VCaP (cell line): ENCODE measurements around the gene ZNF3.
A peak's percentile ranks its signal among the peaks of the same experiment; 100 is the strongest.

Source experiments
- H3K27ac ChIP-seq: fragments of 450-650 bp; 2 replicates; pipeline ENCODE4 v1.5.1; 2017
- TF ChIP-seq, protein P1 (sequence below): fragments of 450-650 bp; conservative IDR thresholded peaks from 2 replicates; pipeline ENCODE4 v1.5.1; 2017; ENCODE audit warnings: mild to moderate bottlenecking, moderate library complexity

Gene ZNF3

DNA sequence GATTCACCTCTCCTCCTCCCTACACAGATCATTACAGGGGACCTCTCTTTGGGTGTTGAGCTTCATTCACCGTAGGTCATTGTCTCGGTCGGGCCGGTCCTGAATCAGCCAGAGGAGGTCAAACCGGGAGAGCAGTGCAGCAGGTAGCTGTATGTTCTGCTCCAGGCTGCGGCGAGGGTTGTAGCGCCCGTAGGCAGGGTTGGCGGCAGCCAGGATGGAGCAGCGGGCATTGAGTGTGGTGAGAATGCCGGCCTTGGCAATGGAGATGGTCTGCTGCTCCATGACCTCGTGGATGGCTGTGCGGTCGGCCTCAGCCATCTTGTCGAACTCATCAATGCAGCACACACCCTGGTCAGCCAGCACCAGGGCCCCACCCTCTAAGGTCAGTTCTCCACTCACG lies 14.2 kb upstream of the ZNF3 start:
- H3K27ac ChIP-seq: 0 out of 2 replicates have a peak overlapping the region, but pooled peaks have one; percentile 92
- TF ChIP-seq, protein P1, sequence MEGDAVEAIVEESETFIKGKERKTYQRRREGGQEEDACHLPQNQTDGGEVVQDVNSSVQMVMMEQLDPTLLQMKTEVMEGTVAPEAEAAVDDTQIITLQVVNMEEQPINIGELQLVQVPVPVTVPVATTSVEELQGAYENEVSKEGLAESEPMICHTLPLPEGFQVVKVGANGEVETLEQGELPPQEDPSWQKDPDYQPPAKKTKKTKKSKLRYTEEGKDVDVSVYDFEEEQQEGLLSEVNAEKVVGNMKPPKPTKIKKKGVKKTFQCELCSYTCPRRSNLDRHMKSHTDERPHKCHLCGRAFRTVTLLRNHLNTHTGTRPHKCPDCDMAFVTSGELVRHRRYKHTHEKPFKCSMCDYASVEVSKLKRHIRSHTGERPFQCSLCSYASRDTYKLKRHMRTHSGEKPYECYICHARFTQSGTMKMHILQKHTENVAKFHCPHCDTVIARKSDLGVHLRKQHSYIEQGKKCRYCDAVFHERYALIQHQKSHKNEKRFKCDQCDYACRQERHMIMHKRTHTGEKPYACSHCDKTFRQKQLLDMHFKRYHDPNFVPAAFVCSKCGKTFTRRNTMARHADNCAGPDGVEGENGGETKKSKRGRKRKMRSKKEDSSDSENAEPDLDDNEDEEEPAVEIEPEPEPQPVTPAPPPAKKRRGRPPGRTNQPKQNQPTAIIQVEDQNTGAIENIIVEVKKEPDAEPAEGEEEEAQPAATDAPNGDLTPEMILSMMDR: no peak

DNA sequence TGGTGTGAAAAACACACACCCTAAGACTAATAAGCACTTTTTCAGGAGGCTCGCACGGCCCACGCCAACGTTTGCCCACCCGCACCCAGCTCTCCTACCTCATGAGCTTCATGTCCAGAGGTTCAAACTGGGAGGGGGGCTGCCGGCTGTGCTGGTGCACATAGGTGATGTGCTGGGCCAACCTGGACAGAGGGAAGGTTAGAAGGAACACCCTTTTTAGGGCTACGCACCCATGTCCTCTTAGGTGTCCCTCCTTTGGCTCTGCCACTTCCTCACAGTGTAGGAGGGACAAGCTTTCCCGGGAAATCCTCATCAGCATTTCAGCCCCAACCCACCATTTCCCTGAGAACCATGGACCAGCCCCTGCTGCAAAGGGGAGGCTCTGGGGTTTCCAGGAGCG lies 13.8 kb upstream of the ZNF3 start:
- H3K27ac ChIP-seq: no peak overlapping the region
- TF ChIP-seq, protein P1: no peak

DNA sequence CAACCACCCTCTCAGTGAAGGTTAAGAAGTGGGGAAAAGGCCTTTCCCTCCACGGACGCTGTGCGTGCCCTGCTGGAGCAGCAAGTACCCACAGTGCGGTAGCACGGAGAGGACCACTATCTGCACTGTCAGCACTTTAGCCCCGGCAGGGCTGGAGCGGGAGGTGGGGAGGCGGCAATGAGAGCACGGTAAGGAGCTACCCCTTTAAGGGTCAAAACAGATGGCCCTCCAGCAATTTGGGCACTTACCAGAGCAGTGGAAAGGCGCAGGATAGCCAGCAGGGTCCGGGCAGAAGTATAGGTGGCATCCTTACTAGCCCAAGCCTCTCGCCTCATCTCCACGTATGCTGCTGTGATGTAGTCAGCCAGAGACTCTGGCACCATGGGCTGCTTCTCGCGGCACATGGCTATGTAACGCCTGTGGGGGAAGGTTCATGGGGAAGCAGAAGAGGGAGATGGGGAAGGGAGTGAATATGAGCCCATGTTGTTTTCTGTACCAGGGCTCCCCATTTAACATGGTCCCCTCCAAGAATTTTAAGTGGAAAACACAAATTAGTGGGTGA lies 12.5 kb upstream of the ZNF3 start:
- peak overlapping the region; percentile 15 for H3K27ac ChIP-seq
- TF ChIP-seq, protein P1: no peak

DNA sequence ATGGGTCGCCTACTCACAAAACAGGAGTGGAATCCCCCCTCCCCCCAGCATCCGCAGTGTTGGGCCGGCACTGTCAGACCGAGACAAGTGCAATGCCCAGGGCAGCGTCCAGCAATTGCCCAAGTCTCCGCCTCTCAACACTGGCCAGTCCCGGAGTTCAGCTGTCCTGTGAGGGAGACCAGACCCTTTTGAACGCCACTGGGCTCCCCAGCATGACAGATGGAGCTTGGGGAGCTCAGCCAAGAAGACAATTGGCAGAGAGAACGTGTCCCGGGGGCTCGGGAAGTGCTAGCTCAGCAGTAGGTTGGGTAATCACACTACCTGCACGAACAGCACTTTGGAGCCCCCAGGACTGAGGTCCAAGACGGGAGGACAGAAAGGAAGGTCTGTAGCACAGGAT lies 12.0 kb upstream of the ZNF3 start:
- H3K27ac ChIP-seq: peak overlapping the region; percentile 15
- TF ChIP-seq, protein P1: no peak

DNA sequence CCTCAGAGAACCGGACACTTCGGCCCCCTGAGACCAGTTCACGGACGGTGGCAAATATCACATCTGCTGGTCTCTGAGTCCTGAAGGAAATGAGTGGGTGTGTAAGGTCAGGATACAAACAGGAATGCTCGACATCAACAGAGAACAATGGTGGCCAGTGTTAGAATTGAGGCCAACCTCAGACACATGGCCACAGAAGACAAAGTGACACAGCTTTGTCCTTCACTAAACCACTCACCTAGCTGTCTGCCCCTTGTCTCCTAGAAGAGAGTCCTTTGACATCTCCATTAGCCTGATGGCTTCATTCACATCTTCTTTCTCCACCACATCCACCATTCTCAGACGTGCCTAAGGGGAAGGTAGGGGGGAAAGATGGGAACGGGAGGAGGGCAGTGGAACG lies 11.5 kb upstream of the ZNF3 start:
- H3K27ac ChIP-seq: peak overlapping the region; percentile 15; the same call in 1 of the 2 replicates
- TF ChIP-seq, protein P1: no peak

DNA sequence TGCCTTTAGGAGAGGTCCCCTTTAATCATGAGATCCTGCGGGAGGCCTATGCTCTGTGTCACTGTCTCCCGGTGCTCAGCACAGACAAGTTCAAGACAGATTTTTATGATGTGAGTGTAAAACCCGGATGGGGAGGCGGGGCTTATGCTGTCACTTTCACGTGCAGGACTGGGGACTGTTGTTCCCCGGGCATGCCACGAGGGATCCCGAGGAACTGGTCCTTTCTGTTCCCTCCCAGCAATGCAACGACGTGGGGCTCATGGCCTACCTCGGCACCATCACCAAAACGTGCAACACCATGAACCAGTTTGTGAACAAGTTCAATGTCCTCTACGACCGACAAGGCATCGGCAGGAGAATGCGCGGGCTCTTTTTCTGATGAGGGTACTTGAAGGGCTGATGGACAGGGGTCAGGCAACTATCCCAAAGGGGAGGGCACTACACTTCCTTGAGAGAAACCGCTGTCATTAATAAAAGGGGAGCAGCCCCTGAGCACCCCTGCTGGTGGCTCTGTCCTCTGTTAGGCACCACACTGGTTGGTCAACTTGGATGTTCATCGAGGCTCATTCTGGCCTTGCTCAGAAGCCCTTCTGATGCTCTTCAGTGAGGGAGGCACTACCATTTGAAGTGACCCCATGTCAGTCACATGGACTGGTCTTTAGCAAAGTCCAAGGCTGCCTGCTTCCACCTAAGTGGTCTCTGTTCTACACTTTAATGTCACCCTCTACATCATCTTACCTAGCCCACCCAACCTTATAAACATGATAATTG lies 10.1 kb upstream of the ZNF3 start:
- TF ChIP-seq, protein P1: peak; percentile 14; the same call in 1 of the 2 replicates
- H3K27ac ChIP-seq: no peak overlapping the region

DNA sequence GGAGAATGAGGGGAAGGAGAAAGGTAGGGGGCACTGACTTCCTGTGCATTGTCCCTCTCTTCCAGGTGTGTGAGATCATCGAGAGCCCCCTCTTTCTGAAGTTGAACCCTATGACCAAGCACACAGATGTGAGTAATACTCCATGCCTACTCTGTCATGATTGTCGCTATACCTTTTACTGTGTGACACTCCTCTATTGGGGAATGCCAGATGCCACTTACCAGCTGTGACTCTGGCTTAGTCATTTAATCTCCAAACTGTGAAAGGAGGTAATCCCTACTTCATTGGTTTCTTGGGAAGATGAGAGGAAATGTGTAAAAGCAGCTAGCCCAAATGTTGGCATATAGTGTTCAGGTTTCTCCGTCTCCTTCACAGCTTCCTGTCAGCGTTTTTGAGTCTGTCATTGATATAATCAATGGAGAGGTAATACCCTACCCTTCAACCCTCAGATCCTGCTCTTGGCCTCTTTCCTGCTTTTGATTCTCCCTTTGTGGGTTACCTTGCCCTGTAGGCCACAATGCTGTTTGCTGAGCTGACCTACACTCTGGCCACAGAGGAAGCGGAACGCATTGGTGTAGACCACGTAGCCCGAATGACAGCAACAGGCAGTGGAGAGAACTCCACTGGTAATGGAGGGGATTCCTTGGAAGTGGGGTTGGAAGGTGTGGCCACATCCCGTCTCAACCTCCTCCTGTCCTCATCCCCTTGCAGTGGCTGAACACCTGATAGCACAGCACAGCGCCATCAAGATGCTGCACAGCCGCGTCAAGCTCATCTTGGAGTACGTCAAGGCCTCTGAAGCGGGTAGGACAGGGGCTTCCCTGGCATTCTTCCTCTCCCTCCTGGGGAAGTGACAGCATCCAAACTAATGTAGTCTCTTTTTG lies 9.2 kb upstream of the ZNF3 start:
- TF ChIP-seq, protein P1: no peak
- H3K27ac ChIP-seq: no peak overlapping the region
